Measurements from ENCODE around the gene AUH. TPM values are rescaled to one million over a fixed set of nuclear protein-coding genes. Genes with fewer than 3 reads are reported as not detected.

Gene AUH
- total and polyA plus RNA-seq, 9 of the 15 experiments (the other 6 are each of a cell fraction or from before 2014, with no cell fraction given): 3.4 to 29.0 (median 10.1) TPM

DNA sequence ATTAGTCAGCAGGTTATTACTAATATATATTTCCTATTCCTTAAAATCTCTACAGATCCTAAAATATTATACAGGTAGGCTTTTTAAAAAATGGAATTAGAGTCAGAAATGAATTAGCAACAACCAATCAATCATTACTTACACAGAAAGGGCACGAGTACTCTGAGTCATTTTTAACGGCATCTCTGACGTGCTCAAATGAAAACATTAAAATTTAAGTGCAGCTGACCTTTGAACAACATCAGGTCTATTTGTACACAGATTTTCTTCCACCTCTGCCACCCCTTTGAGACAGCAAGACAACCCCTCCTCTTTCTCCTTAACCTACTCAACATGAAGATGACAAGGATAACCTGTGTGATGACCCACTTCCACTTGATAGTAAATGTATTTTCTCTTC is 19.1 kb downstream of the AUH start:
- FAIRE-seq: no peak
- ATAC-seq: no peak
- TF ChIP-seq HNRNPK (IDR thresholded peaks at IDR 0.05; ENCODE audit: low read depth, low read length, poor library complexity, severe bottlenecking) (no peak), CREM (IDR thresholded peaks at IDR 0.05; ENCODE audit: low read depth) (no peak)
- Histone ChIP-seq H3K79me2 (ENCODE audit: control insufficient read depth, insufficient read depth, low read length) (no peaks in the 10 kb centered on the region; the same call in 2 of the 3 replicates), H3K9ac (ENCODE audit: insufficient read depth in 1 of 2, low read depth in 2 of 2, low read length in 2 of 2) (no peak overlapping the region), H3K27ac (ENCODE audit: extremely low read depth, low read depth, low read length) (no peak overlapping the region), H3K36me3 (ENCODE audit: control insufficient read depth, insufficient read depth, low read length) (peaks cover 38% of the 10 kb centered on the region; the same call in 2 of the 3 replicates), H3K27me3 (ENCODE audit: control insufficient read depth in 2 of 2, insufficient read depth in 2 of 2, low read length in 2 of 2) (no peaks in the 10 kb centered on the region), H3K4me2 (ENCODE audit: insufficient read depth, low read length) (no peak overlapping the region), H3K9me3 (replicated peaks; ENCODE audit: control insufficient read depth, insufficient read depth, low read depth, low read length) (no peaks in the 10 kb centered on the region), H3K4me3 (no peak overlapping the region), H4K20me1 (replicated peaks; ENCODE audit: control insufficient read depth, insufficient read depth, low read length) (no peaks in the 10 kb centered on the region; the same call in 1 of the 2 replicates), H3K4me1 (replicated peaks in 1 of 2; ENCODE audit: control insufficient read depth in 2 of 2, insufficient read depth in 2 of 2, low read length in 2 of 2) (no peaks in the 10 kb centered on the region), H3K9me1 (ENCODE audit: control insufficient read depth, insufficient read depth, low read length) (no peaks in the 10 kb centered on the region), H2AFZ (ENCODE audit: low read depth, low read length) (no peak overlapping the region)
- no peak for DNase-seq (ENCODE audit: extremely low read depth in 1 of 4, low spot score in 3 of 4)
- in situ Hi-C loops (cut with MboI): no loop called here
- intact Hi-C loops (cut with micrococcal nuclease): loop anchor here (5.0 kb wide), 1 partner anchor 80 kb away; the partner anchor contains the start of gene NFIL3
- no TSS peak for BruUV-seq (replicated peaks)
- ChIA-PET POLR2A (interaction anchor here (1.0 to 1.4 kb wide), 2 partner anchors 10 to 16 kb away, joined by 3 to 5 read pairs; no protein-coding TSS in a partner anchor), CTCF (ENCODE audit: low intra/inter-chr PET ratio) (no interaction called here)
- WGBS (ENCODE audit: insufficient coverage, low coverage, missing lambda C conversion rate): 82% methylated on average over 3 of the region's 3 CpGs

- no peak overlapping the region for H3K4me2 ChIP-seq (ENCODE audit: insufficient read depth, low read length)
- H2AFZ ChIP-seq (ENCODE audit: low read depth, low read length): no peak overlapping the region
- H3K27ac ChIP-seq (ENCODE audit: extremely low read depth, low read depth, low read length): no peak overlapping the region
- DNase-seq (ENCODE audit: extremely low read depth in 1 of 4, low spot score in 3 of 4) (no peak), FAIRE-seq (no peak), ATAC-seq (no peak)
- intact Hi-C loops (cut with micrococcal nuclease) (loop anchor here (5.0 kb wide), 1 partner anchor 81 kb away; the partner anchor contains the start of gene NFIL3), in situ Hi-C loops (cut with MboI) (no loop called here)
- H3K36me3 ChIP-seq (ENCODE audit: control insufficient read depth, insufficient read depth, low read length): peaks cover 42% of the 10 kb centered on the region; the same call in 2 of the 3 replicates
- H3K4me1 ChIP-seq (replicated peaks in 1 of 2; ENCODE audit: control insufficient read depth in 2 of 2, insufficient read depth in 2 of 2, low read length in 2 of 2): no peaks in the 10 kb centered on the region
- 41% methylated on average over 3 of the region's 3 CpGs for WGBS (ENCODE audit: insufficient coverage, low coverage, missing lambda C conversion rate)
- POLR2A ChIA-PET: interaction anchor here (1.0 to 1.4 kb wide), 5 partner anchors 8 to 19 kb away, joined by 3 to 7 read pairs (median 3); no protein-coding TSS in a partner anchor
- no peaks in the 10 kb centered on the region for H3K27me3 ChIP-seq (ENCODE audit: control insufficient read depth in 2 of 2, insufficient read depth in 2 of 2, low read length in 2 of 2)
- no peak overlapping the region for H3K9ac ChIP-seq (ENCODE audit: insufficient read depth in 1 of 2, low read depth in 2 of 2, low read length in 2 of 2)
- no peaks in the 10 kb centered on the region; the same call in 2 of the 3 replicates for H3K79me2 ChIP-seq (ENCODE audit: control insufficient read depth, insufficient read depth, low read length)
- no peaks in the 10 kb centered on the region; the same call in 1 of the 2 replicates for H4K20me1 ChIP-seq (replicated peaks; ENCODE audit: control insufficient read depth, insufficient read depth, low read length)
- no peaks in the 10 kb centered on the region for H3K9me1 ChIP-seq (ENCODE audit: control insufficient read depth, insufficient read depth, low read length)
- CTCF ChIA-PET (ENCODE audit: low intra/inter-chr PET ratio): no interaction called here
- no TSS peak for BruUV-seq (replicated peaks)
- H3K4me3 ChIP-seq: no peak overlapping the region
- H3K9me3 ChIP-seq (replicated peaks; ENCODE audit: control insufficient read depth, insufficient read depth, low read depth, low read length): no peaks in the 10 kb centered on the region
- TF ChIP-seq RBFOX2 (IDR thresholded peaks at IDR 0.05; ENCODE audit: low read depth, low read length) (no peak), SMARCA5 (IDR thresholded peaks at IDR 0.05) (no peak), ZNF561 (CRISPR knock-in tag; conservative IDR thresholded peaks at IDR 0.05) (no peak), SETDB1 (IDR thresholded peaks at IDR 0.05; ENCODE audit: low read length) (no peak), PCBP1 (IDR thresholded peaks at IDR 0.05; ENCODE audit: low read depth, low read length, poor library complexity, severe bottlenecking) (no peak), ZBTB5 (IDR thresholded peaks at IDR 0.05) (no peak), HCFC1 (IDR thresholded peaks at IDR 0.05; ENCODE audit: low read depth, low read length) (no peak), NR4A1 (CRISPR knock-in tag; IDR thresholded peaks at IDR 0.05) (no peak), NR4A1 (tag; IDR thresholded peaks at IDR 0.05) (no peak), SOX6 (IDR thresholded peaks at IDR 0.05) (no peak), NEUROD1 (IDR thresholded peaks at IDR 0.05; ENCODE audit: borderline replicate concordance, low read depth, low read length, partially characterized antibody) (no peak)
- TF ChIP-seq, protein P1, sequence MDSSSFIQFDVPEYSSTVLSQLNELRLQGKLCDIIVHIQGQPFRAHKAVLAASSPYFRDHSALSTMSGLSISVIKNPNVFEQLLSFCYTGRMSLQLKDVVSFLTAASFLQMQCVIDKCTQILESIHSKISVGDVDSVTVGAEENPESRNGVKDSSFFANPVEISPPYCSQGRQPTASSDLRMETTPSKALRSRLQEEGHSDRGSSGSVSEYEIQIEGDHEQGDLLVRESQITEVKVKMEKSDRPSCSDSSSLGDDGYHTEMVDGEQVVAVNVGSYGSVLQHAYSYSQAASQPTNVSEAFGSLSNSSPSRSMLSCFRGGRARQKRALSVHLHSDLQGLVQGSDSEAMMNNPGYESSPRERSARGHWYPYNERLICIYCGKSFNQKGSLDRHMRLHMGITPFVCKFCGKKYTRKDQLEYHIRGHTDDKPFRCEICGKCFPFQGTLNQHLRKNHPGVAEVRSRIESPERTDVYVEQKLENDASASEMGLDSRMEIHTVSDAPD (CRISPR knock-in tag; IDR thresholded peaks at IDR 0.05): no peak
Observed at GRCh38 chr9:91341749-91342148, 20.0 kb downstream of the AUH start.

Measured in K562 (cell line).